GM23338 (cell line): Measurements from ENCODE around the gene FDX1. TPM values are rescaled to one million over a fixed set of nuclear protein-coding genes. Genes with fewer than 3 reads are reported as not detected.

Source experiments
- ATAC-seq: fragments of 200-7000 bp; cut with Tn5 transposase; 3 replicates; pipeline ENCODE4 v1.9.1; 2020
- DNase-seq: peaks from one replicate; pipeline ENCODE4 v3.0.0-alpha.2; 2015; ENCODE audit warnings: low spot score
- H2AFZ ChIP-seq: fragments of 200-600 bp; sonication (generic); 2 replicates; pipeline ENCODE4 v1.8.0; 2016; ENCODE audit warnings: antibody characterized with exemption, mild to moderate bottlenecking, moderate library complexity
- H3F3A ChIP-seq: fragments of 200-600 bp; sonication (generic); replicated peaks from 2 replicates; pipeline ENCODE4 v1.8.0; 2017; ENCODE audit warnings: antibody characterized with exemption, mixed run types, low read depth
- H3K27ac ChIP-seq: fragments of 200-600 bp; sonication (generic); 2 replicates; pipeline ENCODE4 v1.6.1; 2016; ENCODE audit warnings: low read depth
- H3K27me3 ChIP-seq: fragments of 200-600 bp; sonication (generic); 2 replicates; pipeline ENCODE4 v1.8.0; 2016; ENCODE audit warnings: mild to moderate bottlenecking, mixed run types, moderate library complexity; ENCODE audit not compliant: insufficient read depth
- H3K36me3 ChIP-seq: fragments of 200-600 bp; sonication (generic); 2 replicates; pipeline ENCODE4 v1.8.0; 2016; ENCODE audit warnings: mild to moderate bottlenecking; ENCODE audit not compliant: insufficient read depth
- H3K4me1 ChIP-seq: fragments of 200-600 bp; sonication (generic); 2 replicates; pipeline ENCODE4 v1.8.0; 2016; ENCODE audit warnings: mild to moderate bottlenecking, moderate library complexity; ENCODE audit not compliant: insufficient read depth
- H3K4me2 ChIP-seq: fragments of 200-600 bp; sonication (generic); 2 replicates; pipeline ENCODE4 v1.7.1; 2017; ENCODE audit warnings: mixed run types
- H3K4me3 ChIP-seq: fragments of 200-600 bp; sonication (generic); 2 replicates; pipeline ENCODE4 v1.6.1; 2016; ENCODE audit warnings: mixed run types
- H3K79me2 ChIP-seq: fragments of 200-600 bp; sonication (generic); replicated peaks from 2 replicates; pipeline ENCODE4 v1.8.0; 2017; ENCODE audit warnings: mild to moderate bottlenecking; ENCODE audit not compliant: insufficient read depth
- H3K9me2 ChIP-seq: fragments of 200-600 bp; sonication (generic); 2 replicates; pipeline ENCODE4 v1.8.0; 2017; ENCODE audit not compliant: insufficient read depth
- H4K20me1 ChIP-seq: fragments of 200-600 bp; sonication (generic); replicated peaks from 2 replicates; pipeline ENCODE4 v1.8.0; 2017; ENCODE audit warnings: mild to moderate bottlenecking; ENCODE audit not compliant: insufficient read depth
- H3K27ac Mint-ChIP-seq: 2 replicates; pipeline ENCODE4 v1.8.0; 2020; ENCODE audit warnings: inconsistent platforms, mild to moderate bottlenecking, moderate library complexity, mixed read lengths
- H3K27me3 Mint-ChIP-seq: 3 replicates; pipeline ENCODE4 v1.8.0; 2022; ENCODE audit warnings: low read depth, mild to moderate bottlenecking, moderate library complexity, mixed read lengths, inconsistent platforms; ENCODE audit not compliant: insufficient read depth, poor library complexity
- H3K36me3 Mint-ChIP-seq: 3 replicates; pipeline ENCODE4 v1.8.0; 2021; ENCODE audit warnings: low read depth, mild to moderate bottlenecking, inconsistent platforms, moderate library complexity, mixed read lengths
- H3K4me1 Mint-ChIP-seq: 3 replicates; pipeline ENCODE4 v1.8.0; 2020; ENCODE audit warnings: mild to moderate bottlenecking, inconsistent platforms, mixed read lengths
- H3K4me3 Mint-ChIP-seq: 3 replicates; pipeline ENCODE4 v1.8.0; 2021; ENCODE audit warnings: moderate library complexity, mild to moderate bottlenecking, inconsistent platforms, mixed read lengths
- H3K9me3 Mint-ChIP-seq: 3 replicates; pipeline ENCODE4 v1.8.0; 2020; ENCODE audit warnings: moderate library complexity, mild to moderate bottlenecking, inconsistent platforms, mixed read lengths
- CREB1 ChIP-seq: fragments of 250-450 bp; sonication (Bioruptor Pico); IDR thresholded peaks from 2 replicates; pipeline ENCODE4 v1.5.0; 2020; ENCODE audit warnings: low read depth, mild to moderate bottlenecking, moderate library complexity
- EZH2 ChIP-seq: fragments of 200-600 bp; sonication (generic); IDR thresholded peaks from one replicate; pipeline ENCODE4 v1.8.0; 2017; ENCODE audit warnings: antibody characterized with exemption, mild to moderate bottlenecking, low read depth; ENCODE audit not compliant: unreplicated experiment
- JUNB ChIP-seq: IDR thresholded peaks from one replicate; pipeline ENCODE4 v1.6.1; 2016; ENCODE audit warnings: antibody characterized with exemption; ENCODE audit not compliant: unreplicated experiment
- NANOG ChIP-seq: IDR thresholded peaks from 2 replicates; pipeline ENCODE4 v1.6.1; 2016; ENCODE audit warnings: antibody characterized with exemption, borderline replicate concordance
- STAT1 ChIP-seq: IDR thresholded peaks from one replicate; pipeline ENCODE4 v1.6.1; 2016; ENCODE audit warnings: antibody characterized with exemption; ENCODE audit not compliant: unreplicated experiment
- ZNF331 ChIP-seq: fragments of 250-450 bp; sonication (Bioruptor Pico); IDR thresholded peaks from 2 replicates; pipeline ENCODE4 v1.5.0; 2020; ENCODE audit warnings: low read depth, mild to moderate bottlenecking, moderate library complexity
- polyA plus RNA-seq: library from polyadenylated mRNA; unstranded; fragments of >200 nt; fragmentation: Nextera tagmentation; extraction: Ambion mirVana; gene quantifications from 2 replicates; pipeline ENCODE4 v1.2.1, GENCODE V29; 2016
- total RNA-seq: library from RNA; depleted of rRNA; stranded (reverse); fragments of >200 nt; shearing (Covaris generic); gene quantifications from 2 replicates; pipeline ENCODE4 v1.2.3, GENCODE V29; 2014
- TF ChIP-seq, protein P1 (sequence below): IDR thresholded peaks from 2 replicates; pipeline ENCODE4 v1.6.1; 2016; ENCODE audit warnings: antibody characterized with exemption
- TF ChIP-seq, protein P2 (sequence below), 2 experiments: fragments of 200-600 bp in 1 of 2; sonication (generic) in 1 of 2; conservative IDR thresholded peaks; 2 replicates each; pipeline versions ENCODE4 v1.5.1 to v1.6.1; 2016 to 2017; ENCODE audit warnings: antibody characterized with exemption in 2 of 2, low read depth in 2 of 2, mild to moderate bottlenecking in 2 of 2, moderate library complexity in 1 of 2

Gene FDX1
- total and polyA plus RNA-seq, 2 experiments from 2014 or later = 11.1 to 15.9 TPM

DNA sequence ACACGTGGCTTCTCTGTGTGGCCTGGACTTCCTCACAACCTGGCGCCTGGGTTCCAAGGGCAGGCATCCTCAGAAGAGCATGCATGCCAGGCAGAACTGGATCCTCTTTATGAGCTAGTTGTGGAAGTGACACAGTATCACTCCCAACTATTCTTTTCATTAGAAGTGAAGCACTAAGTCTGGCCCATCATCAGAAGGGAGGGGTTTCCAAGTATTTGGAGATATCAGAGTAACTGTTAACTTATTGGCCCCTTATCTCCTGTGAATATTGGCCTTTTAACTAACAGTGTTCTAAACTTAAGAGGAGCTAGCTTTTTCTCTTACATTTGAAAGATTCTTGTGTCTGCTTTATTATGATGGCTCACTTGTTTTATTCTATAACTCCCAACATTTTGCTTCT, 35.5 kb downstream of the FDX1 start (continued):
- TF ChIP-seq JUNB (no peak), EZH2 (no peak), ZNF331 (CRISPR knock-in tag) (no peak), CREB1 (CRISPR knock-in tag) (no peak), STAT1 (no peak), NANOG (no peak)
- TF ChIP-seq, protein P1, sequence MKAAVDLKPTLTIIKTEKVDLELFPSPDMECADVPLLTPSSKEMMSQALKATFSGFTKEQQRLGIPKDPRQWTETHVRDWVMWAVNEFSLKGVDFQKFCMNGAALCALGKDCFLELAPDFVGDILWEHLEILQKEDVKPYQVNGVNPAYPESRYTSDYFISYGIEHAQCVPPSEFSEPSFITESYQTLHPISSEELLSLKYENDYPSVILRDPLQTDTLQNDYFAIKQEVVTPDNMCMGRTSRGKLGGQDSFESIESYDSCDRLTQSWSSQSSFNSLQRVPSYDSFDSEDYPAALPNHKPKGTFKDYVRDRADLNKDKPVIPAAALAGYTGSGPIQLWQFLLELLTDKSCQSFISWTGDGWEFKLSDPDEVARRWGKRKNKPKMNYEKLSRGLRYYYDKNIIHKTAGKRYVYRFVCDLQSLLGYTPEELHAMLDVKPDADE = no peak
- TF ChIP-seq, protein P2, sequence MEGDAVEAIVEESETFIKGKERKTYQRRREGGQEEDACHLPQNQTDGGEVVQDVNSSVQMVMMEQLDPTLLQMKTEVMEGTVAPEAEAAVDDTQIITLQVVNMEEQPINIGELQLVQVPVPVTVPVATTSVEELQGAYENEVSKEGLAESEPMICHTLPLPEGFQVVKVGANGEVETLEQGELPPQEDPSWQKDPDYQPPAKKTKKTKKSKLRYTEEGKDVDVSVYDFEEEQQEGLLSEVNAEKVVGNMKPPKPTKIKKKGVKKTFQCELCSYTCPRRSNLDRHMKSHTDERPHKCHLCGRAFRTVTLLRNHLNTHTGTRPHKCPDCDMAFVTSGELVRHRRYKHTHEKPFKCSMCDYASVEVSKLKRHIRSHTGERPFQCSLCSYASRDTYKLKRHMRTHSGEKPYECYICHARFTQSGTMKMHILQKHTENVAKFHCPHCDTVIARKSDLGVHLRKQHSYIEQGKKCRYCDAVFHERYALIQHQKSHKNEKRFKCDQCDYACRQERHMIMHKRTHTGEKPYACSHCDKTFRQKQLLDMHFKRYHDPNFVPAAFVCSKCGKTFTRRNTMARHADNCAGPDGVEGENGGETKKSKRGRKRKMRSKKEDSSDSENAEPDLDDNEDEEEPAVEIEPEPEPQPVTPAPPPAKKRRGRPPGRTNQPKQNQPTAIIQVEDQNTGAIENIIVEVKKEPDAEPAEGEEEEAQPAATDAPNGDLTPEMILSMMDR (conservative IDR thresholded peaks at IDR 0.05; ENCODE audit: low read depth in 2 of 2) = no peak

DNA sequence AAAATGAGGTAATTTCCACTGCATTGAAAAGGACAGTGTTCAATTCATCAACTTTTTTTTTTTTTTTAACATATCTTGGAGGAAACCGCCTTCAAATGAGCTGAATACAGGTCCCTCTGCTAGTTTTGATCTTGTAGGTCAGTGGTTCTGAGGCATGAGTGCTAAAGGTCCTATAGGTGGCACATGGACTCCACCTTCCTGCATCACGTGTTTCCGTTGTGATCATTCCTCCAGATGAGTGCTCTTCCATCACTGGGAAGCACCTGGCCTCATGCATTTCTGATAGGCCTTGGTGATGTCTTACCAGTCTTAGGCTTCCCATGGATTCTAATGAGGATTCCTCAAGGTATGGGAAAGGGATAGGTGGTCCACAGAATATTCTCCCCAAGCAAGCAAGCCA, 37.8 kb downstream of the FDX1 start:
- Histone ChIP-seq H3K4me2 (no peak overlapping the region), H3K27ac (no peak overlapping the region), H4K20me1 (no peaks in the 10 kb centered on the region), H3K4me3 (no peak overlapping the region), H3K4me1 (no peaks in the 10 kb centered on the region), H3K36me3 (no peaks in the 10 kb centered on the region), H3K79me2 (no peaks in the 10 kb centered on the region), H3K9me2 (no peaks in the 10 kb centered on the region), H3F3A (no peaks in the 10 kb centered on the region), H3K27me3 (no peaks in the 10 kb centered on the region), H2AFZ (no peak overlapping the region)
- no peaks in the 10 kb centered on the region for H3K27me3 Mint-ChIP-seq
- no peaks in the 10 kb centered on the region for H3K4me1 Mint-ChIP-seq
- DNase-seq = peak; percentile 28
- H3K4me3 Mint-ChIP-seq = no peak overlapping the region
- H3K9me3 Mint-ChIP-seq = no peaks in the 10 kb centered on the region
- H3K27ac Mint-ChIP-seq = no peak overlapping the region
- peak; percentile 36; the same call in 1 of the 3 replicates for ATAC-seq
- TF ChIP-seq EZH2 = no peak
- TF ChIP-seq, protein P2 (conservative IDR thresholded peaks at IDR 0.05; ENCODE audit: low read depth in 2 of 2) = peak in 1 of 2 experiments; percentile 55; a peak in 2 of 4 replicates
- H3K36me3 Mint-ChIP-seq = no peaks in the 10 kb centered on the region

DNA sequence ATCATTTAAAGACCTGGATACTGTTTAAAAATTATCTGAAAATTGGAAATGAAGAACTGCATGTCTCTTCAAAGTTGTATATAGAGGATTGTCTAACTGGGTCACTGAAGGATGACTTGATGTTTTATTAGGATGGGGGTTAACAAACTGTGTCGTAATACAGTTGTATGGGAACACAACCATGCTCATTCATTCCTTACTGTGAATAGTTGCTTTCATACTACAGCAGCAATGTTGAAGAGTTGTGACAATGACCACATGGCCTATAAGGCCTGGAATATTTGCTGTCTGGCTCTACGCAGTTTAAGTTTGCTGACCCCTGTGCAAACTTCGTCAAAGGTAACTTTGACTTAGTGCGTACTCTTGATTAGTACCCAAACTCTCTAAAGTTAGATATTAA, 38.4 kb downstream of the FDX1 start:
- no peaks in the 10 kb centered on the region for H3K27me3 Mint-ChIP-seq
- DNase-seq = no peak
- no peak for ATAC-seq
- Histone ChIP-seq H4K20me1 (no peaks in the 10 kb centered on the region), H3K27ac (no peak overlapping the region), H3K27me3 (no peaks in the 10 kb centered on the region), H3K36me3 (no peaks in the 10 kb centered on the region), H2AFZ (no peak overlapping the region), H3K4me2 (no peak overlapping the region), H3K4me1 (no peaks in the 10 kb centered on the region), H3F3A (no peaks in the 10 kb centered on the region), H3K9me2 (peaks cover 2% of the 10 kb centered on the region; the same call in 1 of the 2 replicates), H3K79me2 (no peaks in the 10 kb centered on the region), H3K4me3 (no peak overlapping the region)
- no peaks in the 10 kb centered on the region for H3K36me3 Mint-ChIP-seq
- H3K4me3 Mint-ChIP-seq = no peak overlapping the region
- no peaks in the 10 kb centered on the region for H3K4me1 Mint-ChIP-seq
- TF ChIP-seq, protein P2 (conservative IDR thresholded peaks at IDR 0.05; ENCODE audit: low read depth in 2 of 2) = no peak
- TF ChIP-seq STAT1 (no peak), EZH2 (no peak), NANOG (no peak), ZNF331 (CRISPR knock-in tag) (no peak)
- no peaks in the 10 kb centered on the region for H3K9me3 Mint-ChIP-seq
- H3K27ac Mint-ChIP-seq = no peak overlapping the region
